Activated naive CD4-positive, alpha-beta T cell treated with anti-CD3 and anti-CD28 coated beads for 36 hours (primary cell): ENCODE data around the gene NUBPL. TPM values are rescaled to one million over a fixed set of nuclear protein-coding genes. Genes with fewer than 3 reads are reported as not detected.
"Not testable (repeated sequence)": the region's sequence is repeated elsewhere in the genome, so short reads cannot be mapped to it uniquely, and the experiment has no call there.

ENCODE experiments used
- CTCF ChIA-PET: fragments of 350-600 bp; sonication (Branson Sonifier 250); formaldehyde crosslinking; loops from one replicate; lab custom pipeline; 2021; ENCODE audit warnings: antibody characterized with exemption; lab: Charles Lee
- DNase-seq: peaks from one replicate; pipeline ENCODE4 v3.0.0-alpha.2; 2020
- H3K27ac Mint-ChIP-seq: one replicate; pipeline ENCODE4 v1.8.0; 2021; ENCODE audit warnings: mild to moderate bottlenecking, mixed read lengths
- H3K27me3 Mint-ChIP-seq: one replicate; pipeline ENCODE4 v1.8.0; 2021; ENCODE audit warnings: low read depth, mixed read lengths
- H3K36me3 Mint-ChIP-seq: one replicate; pipeline ENCODE4 v1.8.0; 2021; ENCODE audit warnings: low read depth, mixed read lengths
- H3K4me1 Mint-ChIP-seq: one replicate; pipeline ENCODE4 v1.8.0; 2021; ENCODE audit warnings: low read depth, mixed read lengths
- H3K4me3 Mint-ChIP-seq: one replicate; pipeline ENCODE4 v1.8.0; 2021; ENCODE audit warnings: mild to moderate bottlenecking, moderate library complexity, mixed read lengths
- H3K9me3 Mint-ChIP-seq: one replicate; pipeline ENCODE4 v1.8.0; 2021; ENCODE audit warnings: mixed read lengths
- intact Hi-C: fragments of 100-400 bp; cut with micrococcal nuclease; formaldehyde crosslinking; loops from one replicate; pipeline ENCODE4 v1.15.1; 2023
- total RNA-seq, 2 experiments: library from RNA; stranded (reverse); gene quantifications; one replicate each; pipeline ENCODE4 v1.2.3, GENCODE V29; 2021

The NUBPL gene
- total RNA-seq, 2 experiments from 2014 or later: 11.5 to 13.5 TPM

DNA sequence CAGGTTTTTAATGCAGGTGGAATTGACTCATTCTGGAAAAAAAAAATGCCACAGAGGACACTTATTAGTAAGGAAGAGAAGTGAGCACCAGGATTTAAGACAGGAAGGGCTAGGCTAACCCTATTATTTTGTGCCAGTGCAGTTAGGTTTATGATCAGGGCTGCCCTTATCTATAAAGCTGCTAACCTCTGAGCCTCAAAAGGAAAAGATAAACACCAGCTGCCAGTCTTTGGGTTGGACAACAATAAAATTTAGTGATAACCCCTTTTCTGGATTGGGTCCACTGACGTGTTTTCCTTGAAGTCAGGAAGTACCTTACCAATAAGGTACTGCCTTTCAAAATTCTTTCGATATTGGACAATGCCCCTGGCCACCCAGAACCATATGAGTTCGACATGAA, 128.9 kb downstream of the NUBPL start:
- Mint-ChIP-seq H3K27ac (no peak overlapping the region), H3K4me3 (no peak overlapping the region), H3K36me3 (peaks cover 18% of the 10 kb centered on the region), H3K27me3 (no peaks in the 10 kb centered on the region), H3K9me3 (no peaks in the 10 kb centered on the region), H3K4me1 (no peaks in the 10 kb centered on the region)
- DNase-seq: no peak
- intact Hi-C loops: no loop called here
- CTCF ChIA-PET: no interaction called here

DNA sequence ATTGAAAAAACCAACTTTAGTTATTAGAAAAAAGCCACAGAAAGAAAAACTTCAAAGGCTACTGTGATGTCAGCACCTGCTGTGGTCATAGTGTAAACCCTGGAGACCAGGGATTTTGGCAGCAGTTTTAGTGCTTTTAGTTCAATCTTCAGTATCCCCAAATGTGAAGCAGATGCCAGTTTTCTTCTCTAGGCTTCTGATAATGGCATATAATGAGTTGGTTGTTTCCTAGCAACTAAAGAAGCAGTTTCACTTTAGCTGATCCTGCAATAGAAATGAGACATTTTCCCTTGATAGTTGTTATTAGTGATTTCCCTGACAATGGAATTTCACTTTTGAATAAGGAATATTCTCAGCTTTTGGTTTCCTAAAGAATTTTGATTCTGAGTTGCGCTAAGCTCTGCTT, 131.2 kb downstream of the NUBPL start:
- Mint-ChIP-seq H3K27ac (no peak overlapping the region), H3K4me3 (no peak overlapping the region), H3K4me1 (no peaks in the 10 kb centered on the region), H3K9me3 (no peaks in the 10 kb centered on the region), H3K36me3 (peaks cover 13% of the 10 kb centered on the region), H3K27me3 (no peaks in the 10 kb centered on the region)
- CTCF ChIA-PET: no interaction called here
- intact Hi-C loops: no loop called here
- DNase-seq: no peak

GRCh38 chr14:31696378-31696777, 135.2 kb downstream of the NUBPL start:
- no peak overlapping the region for H3K27ac Mint-ChIP-seq
- DNase-seq: no peak

DNA sequence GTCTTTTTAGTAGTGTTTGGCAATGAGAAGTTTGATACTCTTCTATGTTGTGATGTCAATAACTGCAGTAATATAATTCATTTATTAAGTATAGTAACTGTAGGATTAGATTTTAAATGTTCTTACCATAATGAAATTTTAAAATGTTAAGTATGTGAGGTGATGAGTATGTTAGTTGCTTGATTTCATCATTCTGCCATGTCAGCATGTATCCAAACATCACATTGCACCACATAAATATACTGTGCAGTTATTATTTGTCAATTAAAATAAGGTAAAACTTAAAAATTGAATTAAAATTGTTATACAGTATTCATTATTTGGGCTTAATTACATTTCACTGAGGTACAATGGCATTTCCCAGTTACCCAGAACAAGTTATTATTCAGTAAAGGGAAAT, 138.6 kb downstream of the NUBPL start:
- Mint-ChIP-seq H3K4me3 (no peak overlapping the region), H3K27ac (no peak overlapping the region), H3K36me3 (peaks cover 42% of the 10 kb centered on the region), H3K27me3 (no peaks in the 10 kb centered on the region), H3K4me1 (no peaks in the 10 kb centered on the region), H3K9me3 (peaks cover 11% of the 10 kb centered on the region)
- no peak for DNase-seq
- CTCF ChIA-PET: no interaction called here
- intact Hi-C loops: no loop called here

More at GRCh38 chr14:31696378-31696777, 135.2 kb downstream of the NUBPL start:
- Mint-ChIP-seq H3K36me3 (peaks cover 9% of the 10 kb centered on the region), H3K4me1 (no peaks in the 10 kb centered on the region), H3K4me3 (no peak overlapping the region), H3K27me3 (no peaks in the 10 kb centered on the region), H3K9me3 (peaks cover under 1% of the 10 kb centered on the region)
- intact Hi-C loops: no loop called here
- CTCF ChIA-PET: interaction anchor here (0.6 kb wide), 1 partner anchor 536 kb away, joined by 4 read pairs; no protein-coding TSS in a partner anchor

- Mint-ChIP-seq H3K36me3 (peaks cover 49% of the 10 kb centered on the region), H3K9me3 (peaks cover 13% of the 10 kb centered on the region)
- intact Hi-C loops: no loop called here
Measured at GRCh38 chr14:31700282-31701074, 139.3 kb downstream of the NUBPL start.

DNA sequence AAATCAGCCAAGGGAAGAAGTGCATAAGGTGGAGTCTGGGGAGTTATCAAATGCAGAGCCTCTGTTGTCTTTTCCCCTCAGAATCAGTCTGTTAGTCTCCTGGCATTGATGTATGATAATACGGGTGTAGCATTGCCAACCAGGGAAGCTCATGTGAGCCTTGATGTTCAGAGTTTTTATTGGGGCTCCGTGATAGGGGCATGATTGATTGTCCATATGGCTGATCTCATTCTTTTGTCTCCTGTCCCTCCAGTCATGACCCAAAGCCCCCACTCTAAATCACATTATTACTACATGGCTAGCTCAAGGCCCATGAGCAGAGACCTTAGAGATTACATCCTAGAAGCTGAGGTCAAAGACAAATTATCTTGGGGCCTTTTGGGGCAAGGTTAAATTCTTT, 140.9 kb downstream of the NUBPL start:
- Mint-ChIP-seq H3K4me3 (no peak overlapping the region), H3K27ac (no peak overlapping the region), H3K36me3 (peaks cover 60% of the 10 kb centered on the region), H3K9me3 (peaks cover 13% of the 10 kb centered on the region), H3K27me3 (no peaks in the 10 kb centered on the region), H3K4me1 (no peaks in the 10 kb centered on the region)
- DNase-seq: no peak
- CTCF ChIA-PET: no interaction called here
- intact Hi-C loops: no loop called here

More at GRCh38 chr14:31700282-31701074, 139.3 kb downstream of the NUBPL start:
- no peaks in the 10 kb centered on the region for H3K27me3 Mint-ChIP-seq
- DNase-seq: no peak
- no peak overlapping the region for H3K4me3 Mint-ChIP-seq
- no peak overlapping the region for H3K27ac Mint-ChIP-seq
- CTCF ChIA-PET: interaction anchor here (0.9 kb wide), 1 partner anchor 9 kb away, joined by 3 read pairs; no protein-coding TSS in a partner anchor
- no peaks in the 10 kb centered on the region for H3K4me1 Mint-ChIP-seq

- DNase-seq: no peak
- H3K9me3 Mint-ChIP-seq: peaks cover 13% of the 10 kb centered on the region
- peaks cover 60% of the 10 kb centered on the region for H3K36me3 Mint-ChIP-seq
- H3K4me3 Mint-ChIP-seq: no peak overlapping the region
- intact Hi-C loops: no loop called here
- H3K27ac Mint-ChIP-seq: no peak overlapping the region
- no peaks in the 10 kb centered on the region for H3K4me1 Mint-ChIP-seq
- CTCF ChIA-PET: no interaction called here
- no peaks in the 10 kb centered on the region for H3K27me3 Mint-ChIP-seq
Measured at GRCh38 chr14:31703056-31703455, 141.9 kb downstream of the NUBPL start.

GRCh38 chr14:31705731-31706130, 144.5 kb downstream of the NUBPL start:
- intact Hi-C loops: no loop called here
- Mint-ChIP-seq H3K9me3 (peaks cover 23% of the 10 kb centered on the region), H3K4me1 (no peaks in the 10 kb centered on the region), H3K36me3 (peaks cover 78% of the 10 kb centered on the region), H3K27ac (no peak overlapping the region), H3K27me3 (no peaks in the 10 kb centered on the region), H3K4me3 (no peak overlapping the region)
- CTCF ChIA-PET: interaction anchor here (0.6 kb wide), 1 partner anchor 667 kb away, joined by 3 read pairs; no protein-coding TSS in a partner anchor
- no peak for DNase-seq

DNA sequence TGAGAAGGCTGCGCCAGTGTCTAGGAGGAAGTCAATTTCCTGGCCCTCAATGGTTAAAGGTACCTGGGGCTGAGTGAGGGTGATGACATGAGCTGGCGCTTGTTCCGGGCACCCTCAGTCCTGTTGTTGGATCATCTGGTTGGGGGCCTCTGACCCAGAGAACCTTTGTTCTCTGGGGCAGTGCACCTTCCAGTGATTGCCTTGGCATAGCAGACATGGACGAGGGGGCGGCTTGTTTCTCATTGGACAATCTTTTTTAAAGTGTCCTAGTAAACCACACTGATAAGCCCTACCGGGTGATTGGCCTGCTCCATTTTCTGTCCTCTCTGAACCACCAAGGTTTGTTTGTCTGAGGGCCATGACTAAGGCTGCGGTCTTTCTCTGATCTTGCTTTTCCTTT, 147.5 kb downstream of the NUBPL start:
- H3K9me3 Mint-ChIP-seq: peaks cover 19% of the 10 kb centered on the region
- H3K4me1 Mint-ChIP-seq, H3K27me3 Mint-ChIP-seq, CTCF ChIA-PET, H3K27ac Mint-ChIP-seq, DNase-seq, intact Hi-C loops, H3K4me3 Mint-ChIP-seq: not testable (repeated sequence)
- H3K36me3 Mint-ChIP-seq: peaks cover 68% of the 10 kb centered on the region

DNA sequence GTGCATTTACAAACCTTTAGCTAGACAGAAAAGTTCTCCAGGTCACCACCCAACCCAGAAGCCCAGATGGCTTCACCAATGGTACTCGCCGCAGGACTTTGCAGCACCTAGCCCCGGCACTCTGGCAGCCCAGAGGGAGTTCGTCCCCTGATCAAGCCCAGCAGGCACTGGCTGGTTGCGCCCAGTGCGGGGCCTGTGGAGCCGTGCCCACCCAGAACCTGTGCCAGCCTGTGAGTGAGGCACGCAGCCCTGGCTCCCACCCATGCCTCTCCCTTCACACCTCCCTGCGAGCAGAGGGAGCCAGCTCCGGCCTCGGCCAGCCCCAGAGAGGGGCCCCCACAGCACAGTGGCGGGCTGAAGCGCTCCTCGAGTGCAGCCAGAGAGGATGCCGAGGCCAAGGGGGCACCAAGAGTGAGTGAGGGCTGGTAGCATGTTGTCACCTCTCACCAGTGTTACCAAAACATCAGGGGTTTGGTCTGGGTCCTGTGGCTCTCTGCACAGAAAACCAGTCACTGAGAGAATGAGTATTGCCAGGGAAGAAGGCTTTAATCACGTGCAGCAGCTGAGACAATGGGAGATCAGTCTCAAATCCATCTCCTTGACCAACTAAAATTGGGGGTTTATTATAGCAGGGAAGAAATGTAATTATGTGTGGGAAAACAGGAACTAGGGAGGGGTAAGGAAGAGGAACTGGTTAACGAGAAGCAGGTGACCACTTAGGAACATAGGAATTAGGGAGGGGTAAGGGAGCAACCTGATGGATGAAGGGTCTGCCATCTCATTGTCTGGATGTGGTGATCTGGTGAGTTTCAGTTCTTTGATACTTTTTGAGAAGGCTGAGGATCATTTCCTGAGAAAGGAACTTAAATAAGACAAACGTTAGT, 151.3 kb downstream of the NUBPL start:
- intact Hi-C loops: no loop called here
- CTCF ChIA-PET: no interaction called here
- no peaks in the 10 kb centered on the region for H3K4me1 Mint-ChIP-seq
- no peak overlapping the region for H3K4me3 Mint-ChIP-seq
- no peak overlapping the region for H3K27ac Mint-ChIP-seq
- no peak for DNase-seq
- no peaks in the 10 kb centered on the region for H3K27me3 Mint-ChIP-seq
- peaks cover 42% of the 10 kb centered on the region for H3K36me3 Mint-ChIP-seq
- peaks cover 13% of the 10 kb centered on the region for H3K9me3 Mint-ChIP-seq

DNA sequence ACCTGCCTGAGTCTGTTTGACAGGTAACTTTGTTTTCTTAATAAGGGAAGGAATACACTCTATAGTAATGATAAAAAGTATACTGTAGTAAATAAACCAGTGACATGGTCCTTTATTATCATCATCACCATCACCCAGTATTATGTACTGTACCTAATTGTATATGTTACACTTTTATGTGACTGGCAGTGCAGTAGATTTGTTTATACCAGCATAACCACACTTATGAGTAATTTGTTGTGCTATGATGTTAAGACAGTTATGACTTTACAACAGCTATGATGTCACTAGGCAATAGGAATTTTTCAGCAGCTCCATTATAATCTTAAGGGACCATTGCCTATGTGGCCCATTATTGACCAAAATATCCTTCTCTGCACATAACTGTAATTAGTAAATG, 155.0 kb downstream of the NUBPL start:
- no peak overlapping the region for H3K27ac Mint-ChIP-seq

DNA sequence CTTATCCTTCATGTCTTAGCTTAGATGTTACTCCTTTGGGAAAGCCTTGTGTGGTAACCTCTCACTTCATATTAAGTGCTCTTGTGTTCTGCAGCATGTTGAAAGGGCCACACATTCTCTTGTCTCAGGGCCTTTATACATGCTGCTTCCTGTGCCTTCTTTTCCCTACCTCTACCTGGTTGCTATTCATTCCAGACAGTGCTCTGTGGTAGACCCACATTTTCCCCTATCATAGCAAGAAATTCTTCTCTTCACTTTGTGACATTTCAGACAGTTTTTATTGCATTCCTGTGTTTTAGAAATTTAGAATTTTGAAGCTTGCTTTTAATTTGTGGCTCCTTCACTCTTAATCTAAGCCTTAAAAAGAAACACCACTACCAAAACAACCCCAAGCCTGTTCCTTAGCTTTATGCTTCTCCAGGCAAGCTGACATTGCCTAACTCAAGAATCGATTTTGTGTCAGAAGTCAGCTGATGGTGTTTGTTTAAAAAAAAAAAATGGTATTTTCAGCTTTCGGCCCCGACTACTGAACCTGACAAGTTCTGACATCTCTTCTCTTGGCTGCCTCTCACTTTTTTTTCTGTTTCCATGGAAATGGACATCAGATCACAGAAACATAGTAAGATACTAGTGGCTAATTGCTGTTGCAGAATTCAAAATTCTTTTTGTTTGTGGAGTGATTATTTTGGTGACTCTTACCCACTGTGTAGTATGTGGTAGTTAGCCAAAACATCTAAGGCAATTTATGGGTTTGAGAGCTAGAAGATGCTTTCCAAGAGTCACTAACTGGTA, 156.3 kb downstream of the NUBPL start:
- H3K27me3 Mint-ChIP-seq: no peaks in the 10 kb centered on the region
- H3K27ac Mint-ChIP-seq: no peak overlapping the region
- CTCF ChIA-PET: interaction anchor here (0.7 kb wide), 1 partner anchor 70 kb away, joined by 3 read pairs; no protein-coding TSS in a partner anchor
- peaks cover 9% of the 10 kb centered on the region for H3K9me3 Mint-ChIP-seq
- DNase-seq: no peak
- no peak overlapping the region for H3K4me3 Mint-ChIP-seq
- intact Hi-C loops: no loop called here
- H3K4me1 Mint-ChIP-seq: no peaks in the 10 kb centered on the region
- H3K36me3 Mint-ChIP-seq: peaks cover 13% of the 10 kb centered on the region

More for the DNA sequence above, 155.0 kb downstream of the NUBPL start:
- no peaks in the 10 kb centered on the region for H3K4me1 Mint-ChIP-seq
- DNase-seq: no peak
- peaks cover 3% of the 10 kb centered on the region for H3K9me3 Mint-ChIP-seq
- CTCF ChIA-PET: interaction anchor here (0.6 kb wide), 1 partner anchor 673 kb away, joined by 3 read pairs; no protein-coding TSS in a partner anchor
- no peaks in the 10 kb centered on the region for H3K27me3 Mint-ChIP-seq
- intact Hi-C loops: no loop called here
- no peak overlapping the region for H3K4me3 Mint-ChIP-seq
- peaks cover 18% of the 10 kb centered on the region for H3K36me3 Mint-ChIP-seq
